HEK293 (cell line): Measurements from ENCODE around the gene PTPRK.
"Not testable (repeated sequence)": the region's sequence is repeated elsewhere in the genome, so short reads cannot be mapped to it uniquely, and the experiment has no call there.

Experiments
- CTCF ChIA-PET: fragments of 350-600 bp; formaldehyde crosslinking; extraction: SDS; loops from one replicate; lab custom pipeline; 2021; ENCODE audit warnings: antibody characterized with exemption; lab: Yijun Ruan, JAX
- POLR2A ChIA-PET: fragments of 300-600 bp; formaldehyde crosslinking; extraction: SDS; loops from one replicate; lab custom pipeline; 2020; ENCODE audit warnings: antibody characterized with exemption, inconsistent platforms; lab: Yijun Ruan, JAX
- H3K27ac ChIP-seq: fragments of 200-500 bp; sonication (Bioruptor generic); 2 replicates; pipeline ENCODE4 v1.5.1; 2014; ENCODE audit warnings: low read depth, low read length, control low read depth, inconsistent platforms; ENCODE audit errors: extremely low read depth
- H3K36me3 ChIP-seq, 2 experiments: fragments of 200-500 bp in 1 of 2; sonication (Bioruptor generic) in 1 of 2; 1 replicate in 1 of 2; 2 replicates in 1 of 2; pipeline ENCODE4 v1.5.1; 2014 to 2017; ENCODE audit warnings: inconsistent platforms in 2 of 2, low read length in 2 of 2; ENCODE audit not compliant: control insufficient read depth in 2 of 2, insufficient read depth in 1 of 2
- H3K4me1 ChIP-seq: fragments of 200-500 bp; sonication (Bioruptor generic); 2 replicates; pipeline ENCODE4 v1.5.1; 2014; ENCODE audit warnings: mild to moderate bottlenecking, low read length, inconsistent platforms; ENCODE audit not compliant: control insufficient read depth, insufficient read depth
- H3K4me3 ChIP-seq: 2 replicates; pipeline ENCODE4 v1.5.1; 2011; ENCODE audit warnings: low read depth, mild to moderate bottlenecking, control low read depth, low read length, moderate library complexity
- H3K9me3 ChIP-seq: fragments of 200-500 bp; sonication (Bioruptor generic); 2 replicates; pipeline ENCODE4 v1.5.1; 2014; ENCODE audit warnings: low read depth, low read length, inconsistent platforms; ENCODE audit not compliant: control insufficient read depth, insufficient read depth
- BCL11A ChIP-seq: fragments of 450-650 bp; formaldehyde crosslinking; IDR thresholded peaks from 2 replicates; pipeline ENCODE4 v1.5.1; 2016; ENCODE audit warnings: low read depth, missing biosample characterization, missing genetic modification characterization
- GLI2 ChIP-seq: fragments of 450-650 bp; formaldehyde crosslinking; IDR thresholded peaks from 2 replicates; pipeline ENCODE4; 2017; ENCODE audit warnings: missing biosample characterization, missing genetic modification characterization, low read depth, borderline replicate concordance
- TRIM28 ChIP-seq: IDR thresholded peaks from 2 replicates; pipeline ENCODE4 v1.6.1; 2011; ENCODE audit warnings: low read length, control low read depth, borderline replicate concordance
- ZBTB20 ChIP-seq: fragments of 450-650 bp; formaldehyde crosslinking; IDR thresholded peaks from 2 replicates; pipeline ENCODE4 v1.5.1; 2016; ENCODE audit warnings: missing biosample characterization, missing genetic modification characterization
- ZBTB7A ChIP-seq: fragments of 450-650 bp; formaldehyde crosslinking; IDR thresholded peaks from 2 replicates; pipeline ENCODE4 v1.5.1; 2016; ENCODE audit warnings: low read depth, missing biosample characterization, missing genetic modification characterization
- ZBTB8A ChIP-seq: fragments of 450-650 bp; formaldehyde crosslinking; IDR thresholded peaks from 2 replicates; pipeline ENCODE4 v1.5.1; 2016; ENCODE audit warnings: missing biosample characterization, missing genetic modification characterization
- ZNF133 ChIP-seq: fragments of 450-650 bp; formaldehyde crosslinking; IDR thresholded peaks from 2 replicates; pipeline ENCODE4 v1.5.1; 2016; ENCODE audit warnings: missing biosample characterization, missing genetic modification characterization
- ZNF175 ChIP-seq: fragments of 450-650 bp; formaldehyde crosslinking; IDR thresholded peaks from 2 replicates; pipeline ENCODE4 v1.5.1; 2016; ENCODE audit warnings: missing biosample characterization, missing genetic modification characterization
- ZNF214 ChIP-seq: fragments of 450-650 bp; formaldehyde crosslinking; IDR thresholded peaks from 2 replicates; pipeline ENCODE4 v1.5.1; 2017; ENCODE audit warnings: missing biosample characterization, mild to moderate bottlenecking, missing genetic modification characterization, borderline replicate concordance
- ZNF23 ChIP-seq: fragments of 450-650 bp; formaldehyde crosslinking; IDR thresholded peaks from 2 replicates; pipeline ENCODE4 v1.5.1; 2016; ENCODE audit warnings: missing biosample characterization, missing genetic modification characterization, borderline replicate concordance
- ZNF350 ChIP-seq: fragments of 450-650 bp; formaldehyde crosslinking; IDR thresholded peaks from 2 replicates; pipeline ENCODE4 v1.5.0; 2017; ENCODE audit warnings: missing biosample characterization, mild to moderate bottlenecking, missing genetic modification characterization
- ZNF404 ChIP-seq: fragments of 450-650 bp; formaldehyde crosslinking; IDR thresholded peaks from 2 replicates; pipeline ENCODE4 v1.5.1; 2017; ENCODE audit warnings: missing biosample characterization, missing genetic modification characterization
- ZNF426 ChIP-seq: fragments of 450-650 bp; formaldehyde crosslinking; IDR thresholded peaks from 2 replicates; pipeline ENCODE4 v1.5.1; 2017; ENCODE audit warnings: missing biosample characterization, missing genetic modification characterization, mild to moderate bottlenecking, inconsistent platforms, moderate library complexity
- ZNF600 ChIP-seq: fragments of 450-650 bp; formaldehyde crosslinking; IDR thresholded peaks from 2 replicates; pipeline ENCODE4 v1.5.1; 2016; ENCODE audit warnings: missing biosample characterization, missing genetic modification characterization
- ZSCAN16 ChIP-seq: fragments of 450-650 bp; formaldehyde crosslinking; IDR thresholded peaks from 2 replicates; pipeline ENCODE4 v1.5.1; 2016; ENCODE audit warnings: missing biosample characterization, missing genetic modification characterization
- TF ChIP-seq, protein P1 (sequence below): fragments of 450-650 bp; formaldehyde crosslinking; IDR thresholded peaks from 2 replicates; pipeline ENCODE4 v1.5.1; 2016; ENCODE audit warnings: missing biosample characterization, missing genetic modification characterization
- TF ChIP-seq, protein P2 (sequence below): fragments of 450-650 bp; formaldehyde crosslinking; IDR thresholded peaks from 2 replicates; pipeline ENCODE4 v1.5.1; 2016; ENCODE audit warnings: missing biosample characterization, missing genetic modification characterization
- TF ChIP-seq, protein P3 (sequence below): fragments of 450-650 bp; IDR thresholded peaks from 2 replicates; pipeline ENCODE4 v1.5.1; 2018; ENCODE audit warnings: missing biosample characterization, mild to moderate bottlenecking, missing genetic modification characterization
- TF ChIP-seq, protein P4 (sequence below): fragments of 450-650 bp; formaldehyde crosslinking; IDR thresholded peaks from 2 replicates; pipeline ENCODE4 v1.5.1; 2016; ENCODE audit warnings: missing biosample characterization, missing genetic modification characterization
- TF ChIP-seq, protein P5 (sequence below): fragments of 450-650 bp; formaldehyde crosslinking; IDR thresholded peaks from 2 replicates; pipeline ENCODE4 v1.5.1; 2017; ENCODE audit warnings: missing biosample characterization, missing genetic modification characterization

The PTPRK gene

DNA sequence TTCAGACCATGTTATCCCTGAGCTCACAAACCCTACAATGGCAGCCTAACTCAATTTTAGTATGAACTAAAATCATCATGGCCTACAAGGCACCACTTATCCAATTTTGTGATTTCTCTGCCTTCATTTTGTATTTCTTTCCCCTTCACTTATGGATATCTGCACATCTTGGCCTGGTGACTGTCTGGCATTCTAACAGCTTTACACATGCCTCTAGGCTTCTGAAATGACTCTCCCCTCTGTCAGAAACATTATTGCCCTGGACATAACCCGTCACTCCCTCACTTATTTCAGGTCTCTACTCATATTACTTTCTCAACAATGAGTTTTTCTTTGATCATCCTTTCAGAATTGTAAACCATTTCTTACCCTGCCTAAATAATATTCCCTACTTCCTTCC is 530.3 kb downstream of the PTPRK start (continued):
- no peak for TF ChIP-seq ZNF214
- TF ChIP-seq ZBTB20 (tag by site-specific recombination) = no peak
- no peak for TF ChIP-seq GLI2
- no peak for TF ChIP-seq ZNF350 (tag by site-specific recombination)
- TF ChIP-seq ZBTB7A (tag by site-specific recombination) = no peak
- TF ChIP-seq, protein P1, sequence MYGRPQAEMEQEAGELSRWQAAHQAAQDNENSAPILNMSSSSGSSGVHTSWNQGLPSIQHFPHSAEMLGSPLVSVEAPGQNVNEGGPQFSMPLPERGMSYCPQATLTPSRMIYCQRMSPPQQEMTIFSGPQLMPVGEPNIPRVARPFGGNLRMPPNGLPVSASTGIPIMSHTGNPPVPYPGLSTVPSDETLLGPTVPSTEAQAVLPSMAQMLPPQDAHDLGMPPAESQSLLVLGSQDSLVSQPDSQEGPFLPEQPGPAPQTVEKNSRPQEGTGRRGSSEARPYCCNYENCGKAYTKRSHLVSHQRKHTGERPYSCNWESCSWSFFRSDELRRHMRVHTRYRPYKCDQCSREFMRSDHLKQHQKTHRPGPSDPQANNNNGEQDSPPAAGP (tag by site-specific recombination) = no peak
- TF ChIP-seq ZBTB8A = no peak

DNA sequence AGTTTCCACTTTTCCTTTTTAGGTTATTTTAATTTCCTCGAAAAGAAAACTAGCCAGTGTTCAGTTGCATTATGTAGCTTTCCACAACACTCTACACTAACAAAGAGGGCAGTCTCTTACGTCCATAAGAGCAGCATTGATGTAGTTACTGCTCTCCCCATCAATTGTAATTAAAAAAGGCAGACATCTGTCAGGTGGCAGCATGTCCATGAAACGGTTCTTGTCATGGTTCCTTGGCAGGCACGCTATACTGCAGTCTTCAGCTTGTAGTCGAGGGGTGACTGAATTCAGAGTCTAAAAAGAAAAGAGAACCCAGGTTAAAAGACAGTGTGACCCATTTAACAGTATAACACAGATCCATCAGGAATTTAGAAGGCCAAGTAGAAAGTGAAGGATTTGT is 539.4 kb downstream of the PTPRK start:
- peaks cover 0 to 29% of the 10 kb centered on the region in 2 experiments for H3K36me3 ChIP-seq
- no peaks in the 10 kb centered on the region for H3K4me1 ChIP-seq
- CTCF ChIA-PET = no interaction called here
- no peaks in the 10 kb centered on the region for H3K9me3 ChIP-seq
- POLR2A ChIA-PET = no interaction called here
- no peak overlapping the region for H3K27ac ChIP-seq
- H3K4me3 ChIP-seq = no peak overlapping the region
- TF ChIP-seq BCL11A = no peak
- TF ChIP-seq, protein P2, sequence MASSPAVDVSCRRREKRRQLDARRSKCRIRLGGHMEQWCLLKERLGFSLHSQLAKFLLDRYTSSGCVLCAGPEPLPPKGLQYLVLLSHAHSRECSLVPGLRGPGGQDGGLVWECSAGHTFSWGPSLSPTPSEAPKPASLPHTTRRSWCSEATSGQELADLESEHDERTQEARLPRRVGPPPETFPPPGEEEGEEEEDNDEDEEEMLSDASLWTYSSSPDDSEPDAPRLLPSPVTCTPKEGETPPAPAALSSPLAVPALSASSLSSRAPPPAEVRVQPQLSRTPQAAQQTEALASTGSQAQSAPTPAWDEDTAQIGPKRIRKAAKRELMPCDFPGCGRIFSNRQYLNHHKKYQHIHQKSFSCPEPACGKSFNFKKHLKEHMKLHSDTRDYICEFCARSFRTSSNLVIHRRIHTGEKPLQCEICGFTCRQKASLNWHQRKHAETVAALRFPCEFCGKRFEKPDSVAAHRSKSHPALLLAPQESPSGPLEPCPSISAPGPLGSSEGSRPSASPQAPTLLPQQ (tag by site-specific recombination) = no peak

DNA sequence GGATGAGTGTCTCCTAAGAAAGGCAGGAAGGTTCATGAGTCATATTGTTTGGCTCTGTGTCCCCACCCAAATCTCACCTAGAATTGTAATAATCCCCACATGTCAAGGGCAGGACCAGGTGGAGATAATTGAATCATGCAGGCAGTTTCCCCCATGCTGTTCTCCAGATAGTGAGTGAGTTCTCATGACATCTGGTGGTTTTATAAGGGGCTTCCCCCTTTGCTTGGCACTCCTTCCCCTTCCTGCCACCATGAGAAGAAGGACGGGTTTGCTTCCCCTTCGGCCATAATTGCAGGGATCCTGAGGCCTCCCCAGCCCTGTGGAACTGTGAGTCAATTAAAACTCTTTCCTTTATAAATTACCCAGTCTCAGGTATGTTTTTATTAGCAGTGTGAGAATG is 542.2 kb downstream of the PTPRK start:
- POLR2A ChIA-PET, H3K9me3 ChIP-seq, H3K27ac ChIP-seq, H3K4me3 ChIP-seq, H3K4me1 ChIP-seq: not testable (repeated sequence)
- peaks cover 5 to 32% of the 10 kb centered on the region in 2 experiments for H3K36me3 ChIP-seq
- CTCF ChIA-PET = interaction anchor here (0.9 kb wide), 1 partner anchor 334 kb away, joined by 3 read pairs; no protein-coding TSS in a partner anchor

DNA sequence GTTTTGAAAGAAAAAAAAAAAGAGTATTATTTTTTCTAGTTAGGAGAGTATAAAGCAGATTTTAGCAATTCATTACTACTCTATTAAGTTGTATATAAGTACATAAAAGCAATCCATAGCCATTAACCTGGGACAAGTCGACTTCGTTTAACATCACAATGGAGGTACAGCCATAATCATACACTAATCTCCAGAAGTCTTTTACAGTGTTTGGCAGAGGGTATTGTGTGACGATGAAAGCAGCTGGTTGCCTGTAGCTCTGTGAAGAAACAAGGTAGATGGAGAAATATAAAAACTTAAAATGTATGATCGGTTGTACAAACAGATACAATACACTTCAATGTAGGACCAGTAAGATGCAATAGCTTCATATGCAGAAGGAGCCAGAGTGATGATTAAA is 543.6 kb downstream of the PTPRK start:
- H3K4me3 ChIP-seq = no peak overlapping the region
- TF ChIP-seq, protein P3, sequence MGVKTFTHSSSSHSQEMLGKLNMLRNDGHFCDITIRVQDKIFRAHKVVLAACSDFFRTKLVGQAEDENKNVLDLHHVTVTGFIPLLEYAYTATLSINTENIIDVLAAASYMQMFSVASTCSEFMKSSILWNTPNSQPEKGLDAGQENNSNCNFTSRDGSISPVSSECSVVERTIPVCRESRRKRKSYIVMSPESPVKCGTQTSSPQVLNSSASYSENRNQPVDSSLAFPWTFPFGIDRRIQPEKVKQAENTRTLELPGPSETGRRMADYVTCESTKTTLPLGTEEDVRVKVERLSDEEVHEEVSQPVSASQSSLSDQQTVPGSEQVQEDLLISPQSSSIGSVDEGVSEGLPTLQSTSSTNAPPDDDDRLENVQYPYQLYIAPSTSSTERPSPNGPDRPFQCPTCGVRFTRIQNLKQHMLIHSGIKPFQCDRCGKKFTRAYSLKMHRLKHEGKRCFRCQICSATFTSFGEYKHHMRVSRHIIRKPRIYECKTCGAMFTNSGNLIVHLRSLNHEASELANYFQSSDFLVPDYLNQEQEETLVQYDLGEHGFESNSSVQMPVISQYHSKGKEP (tag by site-specific recombination) = no peak
- TF ChIP-seq ZNF426 (tag by site-specific recombination) (no peak), ZNF133 (tag by site-specific recombination) (no peak), ZNF404 (no peak), TRIM28 (no peak), ZBTB8A (no peak), GLI2 (no peak), ZNF214 (no peak), ZSCAN16 (tag by site-specific recombination) (no peak), ZNF175 (no peak), ZNF600 (tag by site-specific recombination) (no peak), ZNF23 (tag by site-specific recombination) (no peak)
- TF ChIP-seq, protein P1 (tag by site-specific recombination) = no peak
- TF ChIP-seq, protein P4, sequence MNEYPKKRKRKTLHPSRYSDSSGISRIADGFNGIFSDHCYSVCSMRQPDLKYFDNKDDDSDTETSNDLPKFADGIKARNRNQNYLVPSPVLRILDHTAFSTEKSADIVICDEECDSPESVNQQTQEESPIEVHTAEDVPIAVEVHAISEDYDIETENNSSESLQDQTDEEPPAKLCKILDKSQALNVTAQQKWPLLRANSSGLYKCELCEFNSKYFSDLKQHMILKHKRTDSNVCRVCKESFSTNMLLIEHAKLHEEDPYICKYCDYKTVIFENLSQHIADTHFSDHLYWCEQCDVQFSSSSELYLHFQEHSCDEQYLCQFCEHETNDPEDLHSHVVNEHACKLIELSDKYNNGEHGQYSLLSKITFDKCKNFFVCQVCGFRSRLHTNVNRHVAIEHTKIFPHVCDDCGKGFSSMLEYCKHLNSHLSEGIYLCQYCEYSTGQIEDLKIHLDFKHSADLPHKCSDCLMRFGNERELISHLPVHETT (tag by site-specific recombination) = no peak
- TF ChIP-seq, protein P5, sequence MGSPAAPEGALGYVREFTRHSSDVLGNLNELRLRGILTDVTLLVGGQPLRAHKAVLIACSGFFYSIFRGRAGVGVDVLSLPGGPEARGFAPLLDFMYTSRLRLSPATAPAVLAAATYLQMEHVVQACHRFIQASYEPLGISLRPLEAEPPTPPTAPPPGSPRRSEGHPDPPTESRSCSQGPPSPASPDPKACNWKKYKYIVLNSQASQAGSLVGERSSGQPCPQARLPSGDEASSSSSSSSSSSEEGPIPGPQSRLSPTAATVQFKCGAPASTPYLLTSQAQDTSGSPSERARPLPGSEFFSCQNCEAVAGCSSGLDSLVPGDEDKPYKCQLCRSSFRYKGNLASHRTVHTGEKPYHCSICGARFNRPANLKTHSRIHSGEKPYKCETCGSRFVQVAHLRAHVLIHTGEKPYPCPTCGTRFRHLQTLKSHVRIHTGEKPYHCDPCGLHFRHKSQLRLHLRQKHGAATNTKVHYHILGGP (tag by site-specific recombination) = no peak
- TF ChIP-seq, protein P2 (tag by site-specific recombination) = no peak
- TF ChIP-seq, all 188 proteins: peak for 0
- POLR2A ChIA-PET = no interaction called here
- Histone ChIP-seq H3K9me3 (no peaks in the 10 kb centered on the region), H3K27ac (no peak overlapping the region), H3K4me1 (no peaks in the 10 kb centered on the region), H3K36me3 (peaks cover 5 to 32% of the 10 kb centered on the region in 2 experiments)
- CTCF ChIA-PET = no interaction called here
